Lung (tissue), 12 donors: ENCODE data around the gene STARD4. TPM values are rescaled to one million over a fixed set of nuclear protein-coding genes. Genes with fewer than 3 reads are reported as not detected.

ENCODE experiments used
- ATAC-seq: fragments of 200-7000 bp; cut with Tn5 transposase; one replicate; pipeline ENCODE4 v1.9.1; 2020; ENCODE audit warnings: moderate number of reproducible peaks; ENCODE audit not compliant: insufficient read depth, low FRiP score
- DNase-seq, 3 donors: peaks; one replicate each; pipeline ENCODE4 v3.0.0-alpha.2; 2013 to 2017
- H3K27ac ChIP-seq, 2 donors: one replicate each; pipeline ENCODE4 v1.5.1; 2013; ENCODE audit warnings: mild to moderate bottlenecking in 2 of 2, moderate library complexity in 2 of 2, control low read depth in 1 of 2, inconsistent platforms in 1 of 2, low read depth in 1 of 2, low read length in 1 of 2
- H3K27me3 ChIP-seq, 3 donors: one replicate each; pipeline ENCODE4 v1.5.1; 2013; ENCODE audit warnings: low read length in 2 of 3; ENCODE audit not compliant: control insufficient read depth in 3 of 3, insufficient read depth in 3 of 3
- H3K36me3 ChIP-seq, 4 donors: one replicate each; pipeline ENCODE4 v1.5.1; 2013; ENCODE audit warnings: low read length in 4 of 4, mild to moderate bottlenecking in 1 of 4, moderate library complexity in 1 of 4; ENCODE audit not compliant: control insufficient read depth in 4 of 4, insufficient read depth in 4 of 4
- H3K4me1 ChIP-seq, 5 donors: one replicate each; pipeline ENCODE4 v1.5.1; 2013; ENCODE audit warnings: low read length in 5 of 5, mild to moderate bottlenecking in 2 of 5, moderate library complexity in 1 of 5; ENCODE audit not compliant: control insufficient read depth in 5 of 5, insufficient read depth in 5 of 5
- H3K4me3 ChIP-seq: one replicate; pipeline ENCODE4 v1.5.1; 2013; ENCODE audit warnings: mild to moderate bottlenecking, control low read depth, moderate library complexity
- H3K9ac ChIP-seq, 2 donors: one replicate each; pipeline ENCODE4 v1.5.1; 2013; ENCODE audit warnings: low read length in 2 of 2, control low read depth in 1 of 2; ENCODE audit not compliant: insufficient read depth in 1 of 2
- H3K9me3 ChIP-seq, 4 donors: one replicate each; pipeline ENCODE4 v1.5.1; 2013; ENCODE audit warnings: low read length in 3 of 4, mild to moderate bottlenecking in 1 of 4, moderate library complexity in 1 of 4; ENCODE audit not compliant: control insufficient read depth in 4 of 4, insufficient read depth in 3 of 4
- WGBS, 2 donors: extraction: QIAGEN DNeasy Blood & Tissue Kit; methylation state at CpG; one replicate each; pipeline ENCODE4 v1.1.7; 2013; 5-methylcytosine and 5-hydroxymethylcytosine counted together
- polyA plus RNA-seq, 2 donors: library from polyadenylated mRNA; stranded (reverse); fragments of 200-250 nt; gene quantifications; one replicate each; pipeline ENCODE4 v1.2.1, GENCODE V29; 2013
- total RNA-seq, 2 donors: library from RNA; depleted of rRNA in 1 of 2; stranded (reverse); fragments of >200 nt in 1 of 2; gene quantifications; one replicate each; pipeline ENCODE4 v1.2.1, GENCODE V29; 2014 to 2021
- TF ChIP-seq, protein P1 (sequence below): IDR thresholded peaks from 2 replicates; pipeline ENCODE4 v1.5.1; 2012; ENCODE audit warnings: mild to moderate bottlenecking; ENCODE audit errors: control extremely low read depth, extremely low read depth
- donor health status: control.
- donor health status: control.
- donor health status: Bipolar disorder and iron deficiency.
- donor health status: healthy.
- donor health status: DM: yes; HTN: yes; CAD: no.

STARD4 gene
- total and polyA plus RNA-seq, 4 donors, result 20.0 to 90.6 (median 35.5) TPM

DNA sequence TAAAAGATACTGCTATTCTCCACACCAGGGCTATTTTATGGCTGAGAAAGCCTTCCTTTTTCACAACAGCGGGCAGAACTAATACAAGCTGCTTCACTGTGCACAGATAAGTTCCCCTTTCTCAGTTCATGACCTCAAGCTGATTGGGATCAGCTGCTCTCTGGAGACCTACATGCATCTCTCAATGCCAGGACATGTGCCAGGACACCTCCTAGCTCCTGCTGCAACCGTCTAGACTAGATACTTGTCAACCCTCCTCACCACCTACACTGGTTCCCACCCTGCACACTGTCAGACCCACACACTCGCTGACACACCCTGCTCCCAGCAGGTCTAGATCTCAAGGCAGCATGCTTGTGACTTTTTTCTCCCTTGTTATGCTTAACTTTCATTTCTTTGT is 39.8 kb downstream of the STARD4 start:
- no peaks in the 10 kb centered on the region for H3K27me3 ChIP-seq
- DNase-seq, result no peak
- H3K4me3 ChIP-seq, result no peak overlapping the region
- no peak overlapping the region for H3K27ac ChIP-seq
- 55 to 74% methylated on average over 3 of the region's 3 CpGs for WGBS, 2 donors
- no peak overlapping the region for H3K9ac ChIP-seq
- no peaks in the 10 kb centered on the region for H3K36me3 ChIP-seq
- no peaks in the 10 kb centered on the region for H3K9me3 ChIP-seq
- TF ChIP-seq, protein P1, sequence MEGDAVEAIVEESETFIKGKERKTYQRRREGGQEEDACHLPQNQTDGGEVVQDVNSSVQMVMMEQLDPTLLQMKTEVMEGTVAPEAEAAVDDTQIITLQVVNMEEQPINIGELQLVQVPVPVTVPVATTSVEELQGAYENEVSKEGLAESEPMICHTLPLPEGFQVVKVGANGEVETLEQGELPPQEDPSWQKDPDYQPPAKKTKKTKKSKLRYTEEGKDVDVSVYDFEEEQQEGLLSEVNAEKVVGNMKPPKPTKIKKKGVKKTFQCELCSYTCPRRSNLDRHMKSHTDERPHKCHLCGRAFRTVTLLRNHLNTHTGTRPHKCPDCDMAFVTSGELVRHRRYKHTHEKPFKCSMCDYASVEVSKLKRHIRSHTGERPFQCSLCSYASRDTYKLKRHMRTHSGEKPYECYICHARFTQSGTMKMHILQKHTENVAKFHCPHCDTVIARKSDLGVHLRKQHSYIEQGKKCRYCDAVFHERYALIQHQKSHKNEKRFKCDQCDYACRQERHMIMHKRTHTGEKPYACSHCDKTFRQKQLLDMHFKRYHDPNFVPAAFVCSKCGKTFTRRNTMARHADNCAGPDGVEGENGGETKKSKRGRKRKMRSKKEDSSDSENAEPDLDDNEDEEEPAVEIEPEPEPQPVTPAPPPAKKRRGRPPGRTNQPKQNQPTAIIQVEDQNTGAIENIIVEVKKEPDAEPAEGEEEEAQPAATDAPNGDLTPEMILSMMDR, result no peak
- H3K4me1 ChIP-seq, result peaks cover 0 to 2% (median 0%) of the 10 kb centered on the region in 5 donors
- ATAC-seq, result no peak

DNA sequence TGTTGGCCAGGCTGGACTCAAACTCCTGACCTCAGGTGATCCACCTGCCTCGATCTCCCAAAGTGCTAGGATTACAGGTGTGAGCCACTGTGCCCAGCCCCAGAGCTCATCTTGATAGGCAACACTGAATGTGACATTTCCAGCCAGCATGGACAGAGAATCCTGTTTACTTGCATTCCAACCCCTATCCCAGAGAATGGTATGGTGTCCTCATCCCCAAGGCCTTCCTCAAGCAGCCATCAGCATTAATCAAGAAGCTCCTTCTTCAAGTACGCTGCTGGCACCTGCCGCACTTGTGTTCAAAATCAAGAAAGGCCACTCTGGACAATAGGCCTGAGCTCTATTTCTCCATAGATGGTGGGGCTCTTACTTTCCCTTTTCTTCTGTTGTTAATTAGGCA is 40.2 kb downstream of the STARD4 start:
- 89 to 97% methylated on average over 3 of the region's 3 CpGs for WGBS, 2 donors
- Histone ChIP-seq H3K4me1 (peaks cover 0 to 2% (median 0%) of the 10 kb centered on the region in 5 donors), H3K27me3 (no peaks in the 10 kb centered on the region), H3K4me3 (no peak overlapping the region), H3K9ac (no peak overlapping the region), H3K9me3 (no peaks in the 10 kb centered on the region), H3K27ac (no peak overlapping the region), H3K36me3 (no peaks in the 10 kb centered on the region)
- DNase-seq, result no peak
- ATAC-seq, result no peak
- TF ChIP-seq, protein P1, result no peak

DNA sequence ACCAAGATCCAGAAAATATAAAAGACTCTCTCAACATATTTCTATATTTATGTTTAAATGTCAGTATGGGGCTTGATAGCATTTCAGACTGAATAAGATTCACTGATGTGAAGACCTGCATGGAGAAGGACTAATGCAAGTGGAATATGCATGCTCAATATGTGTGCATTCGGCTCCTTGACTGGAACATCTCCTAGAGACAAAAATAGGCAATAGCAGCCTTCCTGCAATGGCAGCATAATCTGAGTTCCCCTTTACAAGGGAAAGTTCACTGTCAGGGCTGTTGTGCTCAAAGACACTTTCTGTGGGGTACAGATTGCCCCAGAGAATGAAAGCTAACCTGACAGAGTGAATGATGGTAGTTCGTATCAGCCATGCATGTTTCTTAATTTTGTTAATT is 42.4 kb downstream of the STARD4 start:
- Histone ChIP-seq H3K36me3 (no peaks in the 10 kb centered on the region), H3K9ac (no peak overlapping the region), H3K27ac (no peak overlapping the region), H3K27me3 (no peaks in the 10 kb centered on the region), H3K4me1 (peaks cover 0 to 2% (median 0%) of the 10 kb centered on the region in 5 donors), H3K9me3 (no peaks in the 10 kb centered on the region), H3K4me3 (no peak overlapping the region)
- 72 to 78% methylated on average over 2 of the region's 2 CpGs for WGBS, 2 donors
- DNase-seq (no peak), ATAC-seq (no peak)
- TF ChIP-seq, protein P1, result no peak

DNA sequence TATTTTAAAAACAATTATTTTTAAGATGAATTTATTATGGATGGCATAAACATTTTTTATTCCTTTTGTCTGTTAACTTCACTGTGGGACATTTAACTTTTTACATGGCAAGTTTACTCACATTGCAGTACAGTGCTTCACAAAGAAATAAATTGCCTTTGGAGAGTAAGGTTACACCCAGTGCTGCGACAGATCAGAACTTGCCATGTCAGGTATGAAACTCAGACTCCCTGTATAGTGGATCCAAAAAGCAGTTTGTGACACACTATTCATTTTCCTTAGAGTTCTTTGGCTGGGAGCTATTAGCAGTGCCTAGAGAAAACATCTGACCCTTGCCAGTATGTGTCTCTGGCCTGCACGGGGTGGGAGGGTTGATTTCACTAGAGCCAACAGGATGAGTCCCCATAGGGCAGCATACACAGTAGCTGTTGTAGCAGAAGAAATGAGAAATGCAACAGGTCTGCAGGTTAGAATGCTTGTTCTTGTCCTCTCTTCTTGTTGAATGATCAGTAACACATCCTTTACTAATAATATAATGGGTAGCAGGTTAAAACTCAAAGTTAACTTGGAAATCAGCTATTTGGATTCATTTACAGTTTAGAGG is 42.9 kb downstream of the STARD4 start:
- Histone ChIP-seq H3K4me3 (no peak overlapping the region), H3K27ac (no peak overlapping the region), H3K36me3 (no peaks in the 10 kb centered on the region), H3K27me3 (no peaks in the 10 kb centered on the region), H3K9me3 (no peaks in the 10 kb centered on the region), H3K9ac (no peak overlapping the region), H3K4me1 (peaks cover 0 to 2% (median 0%) of the 10 kb centered on the region in 5 donors)
- ATAC-seq (no peak), DNase-seq (no peak)
- TF ChIP-seq, protein P1, result no peak
- WGBS, 2 donors, result 90 to 91% methylated on average over 2 of the region's 2 CpGs
